ENCODE measurements around the gene SERGEF. TPM values are rescaled to one million over a fixed set of nuclear protein-coding genes. Genes with fewer than 3 reads are reported as not detected.

Gene SERGEF
- total RNA-seq, 6 experiments from 2014 or later = 8.4 to 19.5 (median 15.8) TPM

DNA sequence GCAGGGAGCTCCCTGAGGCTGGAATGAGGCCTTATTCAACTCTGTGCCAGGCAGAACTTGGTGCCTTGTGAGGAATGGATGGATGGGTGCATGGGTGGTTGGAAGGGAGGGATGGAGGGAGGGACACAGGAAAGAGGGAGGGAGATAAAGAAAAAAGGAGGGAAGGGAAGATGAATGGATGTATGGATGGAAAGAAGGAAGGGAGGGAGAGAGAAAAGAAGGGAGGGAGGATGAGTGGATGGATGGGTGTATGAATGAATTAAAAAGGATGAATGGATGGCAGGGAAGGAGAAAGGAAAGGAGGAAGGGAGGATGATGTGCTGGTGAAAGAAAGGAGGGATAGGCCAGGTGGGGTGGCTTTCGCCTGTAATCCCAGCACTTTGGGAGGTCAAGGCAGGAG, 243.6 kb downstream of the SERGEF start:
- intact Hi-C loops (cut with DNase I) = no loop called here

DNA sequence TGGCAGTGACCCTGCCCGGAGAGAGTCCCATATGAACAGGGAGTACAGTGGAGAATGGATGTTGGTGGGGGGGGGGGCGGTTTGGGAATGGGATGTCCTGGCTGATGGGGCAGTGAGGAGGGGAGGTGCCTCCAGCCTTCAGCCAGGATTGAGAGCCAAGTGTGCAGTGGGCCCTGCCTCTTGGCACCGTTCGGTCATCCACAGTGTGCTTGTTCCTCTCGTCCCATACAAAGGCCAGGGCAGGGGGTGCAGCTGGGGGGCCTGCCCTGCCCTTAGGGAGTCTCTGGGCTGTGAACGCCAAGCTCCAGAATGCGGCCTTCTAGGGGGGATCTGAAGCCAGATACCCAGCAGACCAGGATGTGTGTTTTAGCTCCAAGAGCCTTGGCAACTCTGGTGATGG, 244.3 kb downstream of the SERGEF start:
- Histone ChIP-seq H3K4me1 (peaks cover 0 to 13% (median 6%) of the 10 kb centered on the region in 4 donors), H3K27ac (no peak overlapping the region), H3K36me3 (no peaks in the 10 kb centered on the region), H3K4me3 (no peak overlapping the region), H3K9me3 (no peaks in the 10 kb centered on the region), H3K27me3 (no peaks in the 10 kb centered on the region)
- TF ChIP-seq, protein P1, sequence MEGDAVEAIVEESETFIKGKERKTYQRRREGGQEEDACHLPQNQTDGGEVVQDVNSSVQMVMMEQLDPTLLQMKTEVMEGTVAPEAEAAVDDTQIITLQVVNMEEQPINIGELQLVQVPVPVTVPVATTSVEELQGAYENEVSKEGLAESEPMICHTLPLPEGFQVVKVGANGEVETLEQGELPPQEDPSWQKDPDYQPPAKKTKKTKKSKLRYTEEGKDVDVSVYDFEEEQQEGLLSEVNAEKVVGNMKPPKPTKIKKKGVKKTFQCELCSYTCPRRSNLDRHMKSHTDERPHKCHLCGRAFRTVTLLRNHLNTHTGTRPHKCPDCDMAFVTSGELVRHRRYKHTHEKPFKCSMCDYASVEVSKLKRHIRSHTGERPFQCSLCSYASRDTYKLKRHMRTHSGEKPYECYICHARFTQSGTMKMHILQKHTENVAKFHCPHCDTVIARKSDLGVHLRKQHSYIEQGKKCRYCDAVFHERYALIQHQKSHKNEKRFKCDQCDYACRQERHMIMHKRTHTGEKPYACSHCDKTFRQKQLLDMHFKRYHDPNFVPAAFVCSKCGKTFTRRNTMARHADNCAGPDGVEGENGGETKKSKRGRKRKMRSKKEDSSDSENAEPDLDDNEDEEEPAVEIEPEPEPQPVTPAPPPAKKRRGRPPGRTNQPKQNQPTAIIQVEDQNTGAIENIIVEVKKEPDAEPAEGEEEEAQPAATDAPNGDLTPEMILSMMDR (IDR thresholded peaks at IDR 0.05) = no peak
- TF ChIP-seq POLR2A (IDR thresholded peaks at IDR 0.05) = no peak
- WGBS (ENCODE audit: insufficient coverage, low coverage, low lambda C conversion rate, missing lambda C conversion rate) = no CpG with 5 or more reads among the region's 7 CpGs
- ATAC-seq (no peak), DNase-seq (no peak)
- intact Hi-C loops (cut with DNase I) = no loop called here

More for the DNA sequence above, 243.6 kb downstream of the SERGEF start:
- Histone ChIP-seq H3K4me1 (peaks cover 0 to 13% (median 6%) of the 10 kb centered on the region in 4 donors), H3K27ac (no peak overlapping the region), H3K27me3 (no peaks in the 10 kb centered on the region), H3K4me3 (no peak overlapping the region), H3K9me3 (no peaks in the 10 kb centered on the region), H3K36me3 (no peaks in the 10 kb centered on the region)
- no peak for DNase-seq
- no peak for ATAC-seq
- WGBS (ENCODE audit: insufficient coverage, low coverage, low lambda C conversion rate, missing lambda C conversion rate) = 100% methylated on average over 1 of the region's 1 CpG
- TF ChIP-seq, protein P1 (IDR thresholded peaks at IDR 0.05) = no peak
- TF ChIP-seq POLR2A (IDR thresholded peaks at IDR 0.05) = no peak

DNA sequence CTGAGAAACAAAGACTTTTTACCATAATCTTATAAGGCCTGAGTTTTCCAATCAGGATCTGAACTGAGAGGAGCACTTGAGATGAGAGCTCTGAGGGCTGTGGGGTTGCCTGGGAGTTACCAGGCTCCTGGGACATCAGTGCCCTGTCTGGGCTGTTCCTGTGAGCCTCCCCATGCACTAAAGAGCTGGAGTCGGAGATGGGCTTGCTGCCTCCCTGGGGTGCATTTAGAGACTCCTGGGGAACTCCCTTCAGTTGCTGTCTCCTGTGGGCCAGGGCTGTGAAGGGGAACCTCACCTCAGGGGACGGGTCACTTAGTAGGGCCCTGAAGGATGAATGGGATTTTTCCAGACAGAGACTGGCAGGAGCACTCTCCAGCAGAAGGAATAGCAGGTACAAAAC, 244.9 kb downstream of the SERGEF start:
- no peak overlapping the region for H3K4me3 ChIP-seq
- no peak overlapping the region for H3K27ac ChIP-seq
- ATAC-seq (no peak), DNase-seq (peak in 1 of 3 donors; percentile 15)
- H3K36me3 ChIP-seq = no peaks in the 10 kb centered on the region
- no CpG with 5 or more reads among the region's 2 CpGs for WGBS (ENCODE audit: insufficient coverage, low coverage, low lambda C conversion rate, missing lambda C conversion rate)
- peaks cover 0 to 13% (median 6%) of the 10 kb centered on the region in 4 donors for H3K4me1 ChIP-seq
- intact Hi-C loops (cut with DNase I) = no loop called here
- TF ChIP-seq, protein P1 (IDR thresholded peaks at IDR 0.05) = no peak
- TF ChIP-seq POLR2A (IDR thresholded peaks at IDR 0.05) = no peak
- H3K9me3 ChIP-seq = no peaks in the 10 kb centered on the region
- H3K27me3 ChIP-seq = no peaks in the 10 kb centered on the region

- TF ChIP-seq POLR2A (IDR thresholded peaks at IDR 0.05) = no peak
- TF ChIP-seq, protein P1 (IDR thresholded peaks at IDR 0.05) = no peak
- Histone ChIP-seq H3K9me3 (no peaks in the 10 kb centered on the region), H3K27ac (no peak overlapping the region), H3K4me1 (peaks cover 0 to 13% (median 6%) of the 10 kb centered on the region in 4 donors), H3K27me3 (no peaks in the 10 kb centered on the region), H3K36me3 (no peaks in the 10 kb centered on the region), H3K4me3 (no peak overlapping the region)
- WGBS (ENCODE audit: insufficient coverage, low coverage, low lambda C conversion rate, missing lambda C conversion rate) = 96% methylated on average over 5 of the region's 7 CpGs
- ATAC-seq = no peak
- intact Hi-C loops (cut with DNase I) = no loop called here
- DNase-seq = peak in 1 of 3 donors; percentile 15
Observed at GRCh38 chr11:17767301-17767885, 245.5 kb downstream of the SERGEF start.
